Spleen (tissue), 11 donors: ENCODE measurements around the gene TBC1D19. TPM values are rescaled to one million over a fixed set of nuclear protein-coding genes. Genes with fewer than 3 reads are reported as not detected.

Experiments used
- DNase-seq: peaks from one replicate; pipeline ENCODE4 v3.0.0-alpha.2; 2020
- H3K27ac ChIP-seq, 8 donors: fragments of 200-600 bp; sonication (generic) in 7 of 8; 1 replicate in 4 of 8; 2 replicates in 4 of 8; pipeline versions ENCODE4 v1.5.0 to v1.8.0; 2016 to 2021; ENCODE audit warnings: inconsistent platforms in 4 of 8, mild to moderate bottlenecking in 4 of 8, moderate library complexity in 1 of 8
- H3K27me3 ChIP-seq, 7 donors: fragments of 200-600 bp; sonication (generic) in 6 of 7; replicated peaks in 1 of 7; 1 replicate in 4 of 7; 2 replicates in 3 of 7; pipeline versions ENCODE4 v1.5.0 to v1.8.0; 2016 to 2021; ENCODE audit warnings: inconsistent platforms in 3 of 7, mild to moderate bottlenecking in 1 of 7
- H3K36me3 ChIP-seq, 6 donors: fragments of 200-600 bp; sonication (generic) in 5 of 6; 1 replicate in 4 of 6; 2 replicates in 2 of 6; pipeline versions ENCODE4 v1.5.0 to v1.8.0; 2016 to 2021; ENCODE audit warnings: inconsistent platforms in 2 of 6
- H3K4me1 ChIP-seq, 6 donors: fragments of 200-600 bp; sonication (generic) in 5 of 6; 1 replicate in 3 of 6; 2 replicates in 3 of 6; pipeline versions ENCODE4 v1.5.0 to v1.8.0; 2016 to 2021; ENCODE audit warnings: inconsistent platforms in 3 of 6
- H3K4me3 ChIP-seq, 8 donors: fragments of 200-600 bp; sonication (generic) in 7 of 8; 1 replicate in 4 of 8; 2 replicates in 4 of 8; pipeline versions ENCODE4 v1.5.0 to v1.8.0; 2016 to 2021; ENCODE audit warnings: inconsistent platforms in 4 of 8, mild to moderate bottlenecking in 4 of 8, moderate library complexity in 2 of 8
- H3K9me3 ChIP-seq, 8 donors: fragments of 200-600 bp; sonication (generic) in 7 of 8; 1 replicate in 4 of 8; 2 replicates in 4 of 8; pipeline versions ENCODE4 v1.5.0 to v1.8.0; 2016 to 2021; ENCODE audit warnings: inconsistent platforms in 4 of 8
- CTCF ChIP-seq, 11 experiments: fragments of 200-600 bp in 7 of 11; fragments of 450-650 bp in 4 of 11; sonication (generic) in 4 of 11; IDR thresholded peaks in 8 of 11; conservative IDR thresholded peaks in 3 of 11; 1 replicate in 7 of 11; 2 replicates in 4 of 11; pipeline versions ENCODE4 v1.4.0 to v1.8.0; 2016 to 2021; ENCODE audit warnings: antibody characterized with exemption in 11 of 11, inconsistent platforms in 4 of 11, mild to moderate bottlenecking in 1 of 11
- POLR2A ChIP-seq, 3 donors: fragments of 450-650 bp; IDR thresholded peaks; one replicate each; pipeline ENCODE4 v1.5.1; 2017; ENCODE audit warnings: antibody characterized with exemption in 3 of 3, mild to moderate bottlenecking in 1 of 3
- POLR2AphosphoS5 ChIP-seq, 3 donors: sonication (generic); formaldehyde crosslinking; IDR thresholded peaks; one replicate each; pipeline ENCODE4 v1.5.1; 2017; ENCODE audit warnings: antibody characterized with exemption in 3 of 3
- WGBS, 5 donors: extraction: QIAGEN DNeasy Blood & Tissue Kit in 3 of 5; methylation state at CpG; one replicate each; pipeline versions ENCODE4 v1.1.5 to v1.1.7; 2013 to 2018; 5-methylcytosine and 5-hydroxymethylcytosine counted together
- intact Hi-C: fragments of 100-400 bp; cut with DNase I; formaldehyde crosslinking; loops from one replicate; pipeline ENCODE4 v1.15.0; 2023; ENCODE audit warnings: low total_unique reads
- polyA plus RNA-seq, 3 donors: library from polyadenylated mRNA; stranded (reverse); fragments of 200-250 nt; gene quantifications; one replicate each; pipeline ENCODE4 v1.2.1, GENCODE V29; 2013
- total RNA-seq, 7 donors: library from RNA; depleted of rRNA in 3 of 7; stranded (reverse); fragments of >200 nt in 3 of 7; fragmentation: NEBNext Ultra II Directional in 4 of 7; extraction: Animal tissue kit (Norgen Biotek cat#: 25700) in 4 of 7; gene quantifications; one replicate each; pipeline versions ENCODE4 v1.1.0 to v1.2.1, GENCODE V29; 2016 to 2021
- donor health status: healthy with polysubstance abuse.
- donor health status: DM: no; HTN: no; CAD: no; lungs with moderate emphysema.
- donor health status: DM: no; HTN: no; CAD: no.
- donor health status: Bipolar disorder and iron deficiency.
- donor health status: healthy.
- donor health status: DM: no; HTN: no; CAD: no.
- donor health status: DM: yes; HTN: yes; CAD: no.

The TBC1D19 gene
- total and polyA plus RNA-seq, 10 donors, result 1.1 to 18.0 (median 8.4) TPM

GRCh38 chr4:26753187-26753586, 169.3 kb downstream of the TBC1D19 start:
- TF ChIP-seq POLR2A (IDR thresholded peaks at IDR 0.05) (no peak), POLR2AphosphoS5 (IDR thresholded peaks at IDR 0.05) (no peak), CTCF (IDR thresholded peaks at IDR 0.05 in 8 of 11, conservative IDR thresholded peaks at IDR 0.05 in 3 of 11) (no peak)
- WGBS, 5 donors, result 94 to 98% (median 97%) methylated on average over 2 of the region's 2 CpGs
- Histone ChIP-seq H3K4me3 (no peak overlapping the region), H3K36me3 (peaks cover 0 to 24% (median 2%) of the 10 kb centered on the region in 6 donors), H3K27me3 (no peaks in the 10 kb centered on the region), H3K27ac (no peak overlapping the region), H3K9me3 (no peaks in the 10 kb centered on the region), H3K4me1 (peaks cover 0 to 15% (median 10%) of the 10 kb centered on the region in 6 donors)
- no peak for DNase-seq
- intact Hi-C loops, result no loop called here

- TF ChIP-seq POLR2A (IDR thresholded peaks at IDR 0.05), result no peak
- no peak for TF ChIP-seq CTCF (IDR thresholded peaks at IDR 0.05 in 8 of 11, conservative IDR thresholded peaks at IDR 0.05 in 3 of 11)
- no peak for TF ChIP-seq POLR2AphosphoS5 (IDR thresholded peaks at IDR 0.05)
- H3K27ac ChIP-seq, result no peak overlapping the region
- H3K4me1 ChIP-seq, result peaks cover 0 to 10% (median 6%) of the 10 kb centered on the region in 6 donors
- H3K4me3 ChIP-seq, result no peak overlapping the region
- no peaks in the 10 kb centered on the region for H3K9me3 ChIP-seq
- H3K27me3 ChIP-seq, result no peaks in the 10 kb centered on the region
- intact Hi-C loops, result no loop called here
- DNase-seq, result no peak
- peaks cover 0 to 20% (median 2%) of the 10 kb centered on the region in 6 donors for H3K36me3 ChIP-seq
- WGBS, 5 donors, result 91 to 98% (median 94%) methylated on average over 10 of the region's 10 CpGs
Observed at GRCh38 chr4:26753617-26754016, 169.7 kb downstream of the TBC1D19 start.

GRCh38 chr4:26757751-26758150, 173.9 kb downstream of the TBC1D19 start:
- TF ChIP-seq CTCF (IDR thresholded peaks at IDR 0.05 in 8 of 11, conservative IDR thresholded peaks at IDR 0.05 in 3 of 11) (no peak), POLR2AphosphoS5 (IDR thresholded peaks at IDR 0.05) (no peak), POLR2A (IDR thresholded peaks at IDR 0.05) (no peak)
- no peaks in the 10 kb centered on the region for H3K27me3 ChIP-seq
- peaks cover 0 to 9% (median 0%) of the 10 kb centered on the region in 6 donors for H3K36me3 ChIP-seq
- intact Hi-C loops, result no loop called here
- H3K4me1 ChIP-seq, result peaks cover 0 to 4% (median under 1%) of the 10 kb centered on the region in 6 donors
- 95 to 100% (median 100%) methylated on average over 1 of the region's 1 CpG for WGBS, 5 donors
- no peak for DNase-seq
- H3K9me3 ChIP-seq, result no peaks in the 10 kb centered on the region
- H3K4me3 ChIP-seq, result no peak overlapping the region
- H3K27ac ChIP-seq, result no peak overlapping the region

- intact Hi-C loops, result no loop called here
- H3K9me3 ChIP-seq, result no peaks in the 10 kb centered on the region
- 84 to 97% (median 88%) methylated on average over 1 of the region's 1 CpG for WGBS, 5 donors
- H3K27ac ChIP-seq, result no peak overlapping the region
- peaks cover 0 to 9% (median 0%) of the 10 kb centered on the region in 6 donors for H3K36me3 ChIP-seq
- peaks cover 0 to 10% (median 7%) of the 10 kb centered on the region in 6 donors for H3K4me1 ChIP-seq
- no peak for DNase-seq
- no peaks in the 10 kb centered on the region for H3K27me3 ChIP-seq
- no peak for TF ChIP-seq CTCF (IDR thresholded peaks at IDR 0.05 in 8 of 11, conservative IDR thresholded peaks at IDR 0.05 in 3 of 11)
- no peak for TF ChIP-seq POLR2A (IDR thresholded peaks at IDR 0.05)
- TF ChIP-seq POLR2AphosphoS5 (IDR thresholded peaks at IDR 0.05), result no peak
- H3K4me3 ChIP-seq, result no peak overlapping the region
Observed at GRCh38 chr4:26758899-26759298, 175.0 kb downstream of the TBC1D19 start.
